Stimulated activated CD8-positive, alpha-beta memory T cell treated with anti-CD3 and anti-CD28 coated beads, Interleukin-12 subunit alpha, Interleukin-12 subunit beta, amount 100 ng/mL, for 4 hours (primary cell): ENCODE measurements around the gene PTPDC1.
"Not testable (repeated sequence)": the region's sequence is repeated elsewhere in the genome, so short reads cannot be mapped to it uniquely, and the experiment has no call there.

Experiments used
- DNase-seq: peaks from one replicate; pipeline ENCODE4 v3.0.0-alpha.2; 2020; ENCODE audit warnings: low read depth

PTPDC1 gene

DNA sequence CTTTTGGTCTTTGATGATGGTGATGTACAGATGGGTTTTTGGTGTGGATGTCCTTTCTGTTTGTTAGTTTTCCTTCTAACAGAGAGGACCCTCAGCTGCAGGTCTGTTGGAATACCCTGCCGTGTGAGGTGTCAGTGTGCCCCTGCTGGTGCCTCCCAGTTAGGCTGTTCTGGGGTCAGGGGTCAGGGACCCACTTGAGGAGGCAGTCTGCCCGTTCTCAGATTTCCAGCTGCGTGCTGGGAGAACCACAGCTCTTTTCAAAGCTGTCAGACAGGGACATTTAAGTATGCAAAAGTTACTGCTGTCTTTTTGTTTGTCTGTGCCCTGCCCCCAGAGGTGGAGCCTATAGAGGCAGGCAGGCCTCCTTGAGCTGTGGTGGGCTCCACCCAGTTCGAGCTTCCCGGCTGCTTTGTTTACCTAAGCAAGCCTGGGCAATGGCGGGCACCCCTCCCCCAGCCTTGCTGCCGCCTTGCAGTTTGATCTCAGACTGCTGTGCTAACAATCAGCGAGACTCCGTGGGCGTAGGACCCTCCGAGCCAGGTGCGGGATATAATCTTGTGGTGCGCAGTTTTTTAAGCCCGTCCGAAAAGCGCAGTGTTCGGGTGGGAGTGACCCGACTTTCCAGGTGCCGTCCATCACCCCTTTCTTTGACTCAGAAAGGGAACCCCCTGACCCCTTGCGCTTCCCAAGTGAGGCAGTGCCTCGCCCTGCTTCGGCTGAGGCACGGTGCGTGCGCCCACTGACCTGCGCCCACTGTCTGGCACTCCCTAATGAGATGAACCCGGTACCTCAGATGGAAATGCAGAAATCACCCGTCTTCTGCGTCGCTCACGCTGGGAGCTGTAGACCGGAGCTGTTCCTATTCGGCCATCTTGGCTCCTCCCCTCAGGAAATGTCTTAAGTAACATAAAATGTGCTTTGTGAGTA lies 10.2 kb downstream of the PTPDC1 start:
- DNase-seq = not testable (repeated sequence)

DNA sequence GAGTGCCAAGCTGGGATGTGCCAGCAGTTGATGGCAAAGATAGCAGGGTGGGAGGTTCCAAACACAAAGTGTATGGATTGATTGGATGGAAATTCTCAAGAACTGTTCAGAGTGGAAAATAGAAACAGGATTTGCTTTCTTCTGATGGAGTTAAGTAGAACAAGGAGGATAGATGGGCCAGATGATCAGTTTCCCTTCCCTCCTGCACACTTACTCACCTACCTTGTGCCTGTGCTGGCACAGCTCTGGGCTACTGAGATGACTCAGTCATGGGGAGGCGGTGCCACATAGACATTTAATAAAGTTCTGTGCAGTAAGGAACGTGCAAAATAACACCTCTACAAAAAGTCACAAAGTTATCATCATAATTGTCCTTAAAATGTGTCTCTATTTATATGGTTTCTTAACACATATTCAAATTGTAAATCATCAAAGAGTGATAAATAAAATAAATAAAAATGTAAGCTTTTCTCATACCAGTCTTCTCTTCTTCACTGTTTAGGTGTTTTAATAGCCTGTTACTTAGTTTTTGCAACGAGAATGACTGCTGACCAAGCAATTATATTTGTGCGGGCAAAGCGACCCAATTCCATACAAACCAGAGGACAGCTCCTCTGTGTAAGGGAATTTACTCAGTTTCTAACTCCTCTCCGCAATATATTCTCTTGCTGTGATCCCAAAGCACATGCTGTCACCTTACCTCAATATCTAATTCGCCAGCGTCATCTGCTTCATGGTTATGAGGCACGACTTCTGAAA lies 12.7 kb downstream of the PTPDC1 start:
- DNase-seq = no peak

DNA sequence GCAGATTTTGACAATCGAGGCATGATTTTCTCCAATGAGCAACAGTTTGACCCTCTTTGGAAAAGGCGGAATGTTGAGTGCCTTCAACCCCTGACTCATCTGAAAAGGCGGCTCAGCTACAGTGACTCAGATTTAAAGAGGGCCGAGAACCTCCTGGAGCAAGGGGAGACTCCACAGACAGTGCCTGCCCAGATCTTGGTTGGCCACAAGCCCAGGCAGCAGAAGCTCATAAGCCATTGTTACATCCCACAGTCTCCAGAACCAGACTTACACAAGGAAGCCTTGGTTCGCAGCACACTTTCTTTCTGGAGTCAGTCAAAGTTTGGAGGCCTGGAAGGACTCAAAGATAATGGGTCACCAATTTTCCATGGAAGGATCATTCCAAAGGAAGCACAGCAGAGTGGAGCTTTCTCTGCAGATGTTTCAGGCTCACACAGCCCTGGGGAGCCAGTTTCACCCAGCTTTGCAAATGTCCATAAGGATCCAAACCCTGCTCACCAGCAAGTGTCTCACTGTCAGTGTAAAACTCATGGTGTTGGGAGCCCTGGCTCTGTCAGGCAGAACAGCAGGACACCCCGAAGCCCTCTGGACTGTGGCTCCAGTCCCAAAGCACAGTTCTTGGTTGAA lies 13.6 kb downstream of the PTPDC1 start:
- no peak for DNase-seq

DNA sequence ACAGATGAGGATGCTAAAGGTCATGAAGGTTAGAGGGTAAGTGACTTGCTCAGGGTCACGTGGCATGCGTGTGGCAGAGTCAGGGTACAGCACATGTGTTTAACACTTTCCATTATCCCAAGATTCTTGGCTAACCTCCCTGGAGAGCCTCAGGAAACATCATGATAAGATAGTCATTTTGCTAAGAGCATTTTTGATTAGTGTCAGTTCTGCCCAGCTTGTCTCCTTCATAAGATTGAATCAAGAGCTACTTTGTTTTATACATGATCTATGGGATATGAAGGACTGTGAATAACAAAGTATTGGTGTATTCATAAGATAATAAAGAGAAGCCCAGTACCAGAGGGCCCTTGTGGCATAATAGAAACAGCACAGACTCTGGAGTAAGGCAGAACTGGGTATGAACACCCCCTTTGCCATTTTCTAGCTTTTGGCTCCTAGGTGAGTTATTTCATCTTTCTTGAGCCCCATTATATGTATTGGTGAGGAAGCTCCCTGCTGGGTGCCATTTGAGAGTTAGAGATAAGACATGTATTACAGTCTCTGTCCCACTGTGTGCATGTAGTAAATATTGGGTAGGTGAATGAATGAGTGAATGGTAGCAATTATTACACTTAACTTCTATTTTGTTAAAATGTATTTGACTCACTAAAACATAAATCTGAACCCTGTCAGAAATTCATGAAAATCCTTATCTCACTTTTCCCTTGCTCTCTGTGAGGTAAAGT lies 16.1 kb downstream of the PTPDC1 start:
- no peak for DNase-seq

DNA sequence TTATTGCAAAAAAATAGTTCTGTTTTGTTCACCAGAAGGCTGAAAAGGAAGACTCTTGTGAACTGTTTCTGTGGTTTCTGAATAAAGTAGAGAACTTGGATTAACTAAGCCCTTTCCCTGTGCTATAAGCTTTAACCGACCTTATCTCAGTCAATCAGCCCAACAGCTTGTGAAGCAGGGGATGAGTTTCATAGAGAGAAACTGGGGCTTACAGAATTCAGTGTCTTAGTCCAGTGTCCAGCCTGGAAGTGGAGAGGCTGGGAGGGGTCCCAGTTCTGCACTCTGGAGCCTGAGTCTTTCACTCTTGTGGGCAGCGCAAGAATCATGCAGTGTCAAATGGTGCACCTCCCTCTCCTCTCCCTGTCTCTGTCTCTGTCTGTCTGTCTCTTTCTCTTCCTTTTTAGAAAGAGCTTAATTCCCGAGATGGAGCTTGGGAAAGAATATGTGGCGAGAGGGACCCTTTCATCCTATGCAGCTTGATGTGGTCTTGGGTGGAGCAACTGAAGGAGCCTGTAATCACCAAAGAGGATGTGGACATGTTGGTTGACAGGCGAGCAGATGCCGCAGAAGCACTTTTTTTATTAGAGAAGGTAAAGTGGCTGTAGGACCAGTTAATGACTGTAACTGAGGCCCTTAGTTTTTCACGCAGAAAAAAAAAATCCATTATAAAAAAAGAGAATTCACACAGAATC lies 17.0 kb downstream of the PTPDC1 start:
- no peak for DNase-seq

DNA sequence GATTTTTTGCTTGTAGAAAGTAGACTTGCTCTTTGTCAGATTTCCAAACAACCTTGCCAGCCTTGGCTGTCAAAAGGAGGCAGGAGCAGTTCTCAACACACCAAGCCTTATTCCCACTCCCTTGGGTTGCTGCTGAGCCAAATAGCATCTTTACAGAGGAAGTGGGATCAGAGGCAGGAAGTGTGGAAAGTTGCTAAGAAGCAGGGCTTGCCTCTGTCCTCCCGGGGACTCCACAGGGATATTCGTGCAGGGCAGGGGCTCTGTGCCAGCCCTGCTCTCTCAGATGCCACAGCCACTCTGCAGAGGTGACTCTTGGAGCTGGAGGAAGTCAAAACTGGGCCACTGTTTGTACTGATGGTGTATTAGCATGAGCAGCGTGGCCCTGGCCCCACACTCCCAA lies 24.3 kb downstream of the PTPDC1 start:
- DNase-seq = no peak

DNA sequence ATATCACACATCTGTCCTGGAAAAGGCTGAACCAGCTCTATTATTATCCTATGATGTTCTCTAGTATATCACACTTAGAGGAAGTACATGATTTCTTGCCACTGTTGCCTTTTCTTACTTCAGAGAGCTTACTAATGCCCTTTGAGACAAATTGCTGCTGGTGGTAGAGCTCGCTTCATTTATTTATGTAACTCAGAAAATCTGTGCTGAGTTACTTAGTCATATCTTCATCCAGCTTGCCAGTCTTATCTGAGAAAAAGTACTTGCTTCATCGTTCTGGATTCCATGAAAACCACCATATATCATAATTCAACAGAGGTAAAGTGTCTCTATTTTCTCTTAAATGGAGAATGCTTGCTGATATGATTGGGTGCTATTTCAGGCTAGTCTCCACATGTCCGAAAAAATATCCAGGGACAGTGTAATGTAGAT lies 26.6 kb downstream of the PTPDC1 start:
- no peak for DNase-seq

DNA sequence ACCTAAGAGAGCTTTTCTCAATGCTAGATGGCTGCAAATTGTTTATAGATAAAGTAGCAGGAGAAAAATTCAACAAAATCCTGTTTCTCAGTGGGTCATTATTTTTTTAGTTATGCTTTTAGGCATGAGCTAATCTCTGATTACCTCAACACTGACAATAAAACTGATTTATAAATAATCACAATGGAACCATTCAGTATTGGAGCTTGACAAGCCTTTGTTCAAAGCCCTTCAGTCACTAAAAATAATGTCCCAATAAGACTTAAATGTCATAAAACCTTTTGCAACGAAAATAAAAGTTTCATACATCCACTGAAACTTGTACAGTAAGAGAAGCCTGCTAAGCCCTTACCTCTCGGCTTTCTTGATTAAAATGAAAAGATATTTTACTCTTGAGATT lies 27.2 kb downstream of the PTPDC1 start:
- DNase-seq = no peak

DNA sequence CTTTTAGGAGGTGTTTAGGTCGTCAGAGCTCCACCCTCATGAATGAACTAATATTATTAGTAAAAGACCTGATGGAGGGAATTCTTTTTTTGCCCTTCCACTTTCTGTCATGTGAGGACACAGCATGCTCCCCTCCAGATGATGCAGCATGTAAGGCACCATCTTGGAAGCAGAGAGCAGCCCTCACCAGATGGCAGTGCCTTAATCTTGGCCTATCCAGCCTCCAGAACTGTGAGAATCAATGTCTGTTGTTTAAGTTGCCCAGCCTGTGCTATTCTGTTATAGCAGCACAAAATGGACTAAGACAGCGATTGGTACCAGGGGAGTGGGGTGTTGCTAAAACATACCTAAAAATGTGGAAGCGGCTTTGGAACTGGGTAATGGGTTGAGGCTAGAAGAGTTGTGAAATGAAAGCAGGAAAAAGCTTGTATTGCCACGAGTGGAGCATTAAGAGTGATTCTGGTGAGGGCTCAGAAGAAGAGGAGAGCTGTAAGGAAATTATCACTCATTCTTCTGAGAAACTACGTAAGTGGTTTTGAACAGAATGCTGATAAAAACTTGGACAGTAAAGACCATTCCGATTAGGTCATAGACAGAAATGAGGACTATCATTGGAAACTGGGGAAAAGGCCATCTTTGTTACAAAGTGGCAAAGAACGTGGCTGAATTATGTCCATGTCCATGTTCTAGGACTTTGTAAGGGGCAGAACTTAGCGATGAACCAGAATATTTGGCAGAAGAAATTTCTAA lies 28.6 kb downstream of the PTPDC1 start:
- DNase-seq = no peak

DNA sequence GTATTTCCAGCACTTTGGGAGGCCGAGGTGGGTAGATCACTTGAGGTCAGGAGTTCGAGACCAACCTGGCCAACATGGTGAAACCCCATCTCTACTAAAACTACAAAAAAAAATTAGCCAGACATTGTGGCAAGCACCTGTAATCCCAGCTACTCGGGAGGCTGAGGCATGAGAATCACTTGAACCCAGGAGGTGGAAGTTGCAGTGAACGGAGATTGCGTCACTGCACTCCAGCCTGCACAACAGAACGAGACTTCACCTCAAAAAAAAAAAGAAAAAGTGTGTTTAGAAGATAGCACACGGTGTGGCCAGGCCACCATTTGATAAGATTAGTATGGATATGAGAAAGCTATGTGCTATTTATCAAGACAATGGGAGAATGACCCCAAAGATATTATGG lies 35.8 kb downstream of the PTPDC1 start:
- not testable (repeated sequence) for DNase-seq

DNA sequence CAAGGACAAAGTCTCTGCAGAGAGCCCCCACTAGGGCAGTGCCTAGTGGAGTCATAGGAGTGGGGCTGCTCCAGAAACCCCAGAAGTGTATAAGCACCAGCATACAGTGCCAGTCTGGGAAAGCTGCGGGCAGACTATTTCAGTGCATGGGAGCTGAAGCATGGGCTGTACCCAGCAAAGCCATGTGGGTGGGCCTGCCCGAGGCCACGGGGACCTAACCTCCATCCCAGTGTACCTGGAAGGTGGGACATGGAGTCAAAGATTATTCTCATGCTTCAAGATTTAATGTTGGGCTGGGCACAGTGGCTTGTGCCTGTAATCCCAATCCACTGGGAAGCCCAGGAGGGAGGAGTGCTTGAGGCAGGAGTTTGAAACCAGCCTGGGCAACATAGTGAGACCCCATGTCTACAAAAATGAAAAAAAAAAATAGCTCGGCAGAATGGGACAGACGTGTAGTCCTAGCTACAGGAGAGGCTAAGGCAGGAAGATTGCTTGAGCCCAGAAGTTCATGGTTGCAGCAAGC lies 36.7 kb downstream of the PTPDC1 start:
- no peak for DNase-seq

DNA sequence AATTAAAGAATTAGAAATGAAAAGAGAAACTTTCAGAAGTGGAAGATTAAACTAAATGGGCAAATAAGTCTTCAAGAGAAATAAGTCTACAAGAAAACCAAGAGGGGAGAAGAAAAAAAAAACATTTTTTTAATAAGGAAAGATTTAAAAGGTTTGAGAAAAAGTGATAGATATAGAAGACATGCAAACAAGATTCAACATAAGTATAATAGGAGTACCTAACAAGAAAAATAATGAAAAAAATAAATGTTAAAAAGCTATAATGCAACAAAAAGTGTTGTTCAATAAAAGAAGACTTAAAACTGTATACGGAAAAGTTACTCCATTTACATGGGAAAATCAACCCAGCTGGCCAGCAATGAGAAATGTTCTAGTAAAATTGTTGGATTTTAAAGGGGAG lies 42.6 kb downstream of the PTPDC1 start:
- no peak for DNase-seq

DNA sequence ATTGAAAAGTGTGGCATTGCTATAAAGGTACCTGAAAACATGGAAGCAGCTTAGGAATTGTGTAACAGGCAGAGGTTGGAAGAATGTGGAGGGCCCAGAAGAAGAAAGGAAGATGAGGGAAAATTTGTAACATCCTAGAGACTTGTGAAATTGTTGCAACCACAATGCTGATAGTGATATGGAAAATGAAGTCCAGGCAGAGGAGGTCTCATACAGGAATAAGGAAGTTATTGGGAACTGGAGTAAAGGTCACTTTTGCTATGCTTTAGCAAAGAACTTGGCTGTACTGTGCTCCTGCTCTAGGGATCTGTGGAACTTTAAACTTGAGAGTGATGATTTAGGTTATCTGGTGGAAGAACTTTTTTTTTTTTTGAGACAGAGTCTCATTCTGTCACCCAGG lies 43.5 kb downstream of the PTPDC1 start:
- DNase-seq = no peak

DNA sequence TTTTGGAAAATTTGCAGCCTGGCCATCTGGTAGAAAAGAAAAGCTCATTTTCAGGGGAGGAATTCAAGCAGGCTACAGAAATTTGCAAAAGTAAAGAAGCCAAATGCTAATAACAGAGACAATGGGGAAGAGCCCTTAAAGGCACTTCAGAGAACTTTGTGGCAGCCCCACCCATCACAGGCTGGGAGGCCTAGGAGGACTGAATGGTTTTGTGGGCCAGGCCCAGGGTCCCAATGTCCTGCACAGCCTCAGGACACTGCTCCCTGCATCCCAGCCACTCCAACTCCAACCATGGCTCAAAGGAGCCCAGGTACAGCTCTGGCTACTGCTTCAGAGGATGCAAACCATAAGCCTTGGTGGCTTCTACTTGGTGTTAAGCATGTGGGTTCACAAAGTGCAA lies 44.3 kb downstream of the PTPDC1 start:
- DNase-seq = no peak

DNA sequence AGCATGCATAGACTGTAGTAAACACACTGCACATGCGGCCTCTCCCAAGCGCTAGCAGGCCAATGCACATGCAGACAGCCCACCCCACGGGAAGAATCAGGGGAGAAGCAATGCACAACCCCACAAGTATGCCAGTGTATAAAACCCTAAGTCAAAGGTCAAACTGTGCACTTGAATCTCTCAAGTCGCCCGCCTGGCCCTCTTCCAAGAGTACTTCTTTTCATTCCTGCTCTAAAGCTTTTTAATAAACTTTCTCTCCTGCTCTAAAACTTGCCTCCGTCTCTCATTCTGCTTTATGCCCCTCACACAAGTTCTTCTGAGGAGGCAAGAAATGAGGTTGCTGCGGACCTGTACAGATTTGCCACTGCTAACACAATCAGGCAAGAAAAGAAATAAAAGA lies 50.4 kb downstream of the PTPDC1 start:
- DNase-seq = no peak

DNA sequence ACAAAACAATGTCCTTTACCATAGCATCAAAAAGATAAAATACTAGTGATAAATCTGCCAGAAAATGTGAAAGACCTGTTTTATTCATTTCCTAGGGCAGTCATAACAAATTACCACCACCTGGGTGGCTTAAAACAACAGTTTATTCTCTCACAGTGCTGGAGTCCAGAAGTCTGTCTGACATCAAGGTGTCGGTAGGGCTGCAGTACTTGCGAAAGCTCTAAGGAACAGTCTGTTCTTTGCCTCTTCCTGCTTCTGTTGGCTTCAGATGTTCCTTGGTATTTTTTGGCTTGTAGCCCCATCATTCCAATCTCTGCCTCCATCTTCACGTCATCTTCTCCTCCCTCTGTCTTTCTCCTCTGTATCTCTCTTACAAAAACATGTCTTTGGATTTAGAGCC lies 51.0 kb downstream of the PTPDC1 start:
- DNase-seq = no peak

DNA sequence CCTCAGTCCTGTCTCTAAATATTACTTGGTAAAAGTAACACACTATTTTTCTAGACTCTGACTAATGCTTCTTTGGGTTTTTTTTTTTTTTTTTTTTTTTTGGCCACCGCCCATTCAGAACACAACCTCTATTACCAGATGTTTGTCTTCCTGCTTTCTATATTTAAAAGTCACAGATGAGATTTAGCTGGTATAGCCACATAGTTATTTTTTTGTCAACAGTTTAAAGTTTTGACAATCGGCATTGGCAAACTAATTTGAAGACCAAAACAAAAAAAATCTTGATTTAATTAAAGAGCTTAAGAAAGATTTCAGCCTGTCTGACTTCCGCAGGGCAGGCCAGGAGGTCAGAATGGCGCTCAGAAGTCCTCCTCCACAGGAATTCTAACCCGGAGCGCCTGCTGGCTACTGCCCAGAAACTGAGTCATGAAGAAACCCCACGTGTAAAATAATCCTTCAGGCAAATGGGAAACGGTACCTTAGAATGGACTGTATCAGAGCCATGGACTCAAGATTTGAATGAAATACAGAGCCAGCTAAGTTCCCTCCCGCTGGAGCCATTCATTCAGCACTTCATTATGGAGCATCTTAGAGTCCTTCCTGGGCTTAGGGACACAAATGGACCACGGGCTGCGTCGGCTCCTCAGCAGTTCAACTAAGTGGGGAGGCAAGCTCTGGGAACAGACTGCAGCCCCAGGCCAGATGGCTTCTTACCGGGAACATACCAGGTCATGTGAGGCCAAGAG lies 55.6 kb downstream of the PTPDC1 start:
- DNase-seq = no peak

DNA sequence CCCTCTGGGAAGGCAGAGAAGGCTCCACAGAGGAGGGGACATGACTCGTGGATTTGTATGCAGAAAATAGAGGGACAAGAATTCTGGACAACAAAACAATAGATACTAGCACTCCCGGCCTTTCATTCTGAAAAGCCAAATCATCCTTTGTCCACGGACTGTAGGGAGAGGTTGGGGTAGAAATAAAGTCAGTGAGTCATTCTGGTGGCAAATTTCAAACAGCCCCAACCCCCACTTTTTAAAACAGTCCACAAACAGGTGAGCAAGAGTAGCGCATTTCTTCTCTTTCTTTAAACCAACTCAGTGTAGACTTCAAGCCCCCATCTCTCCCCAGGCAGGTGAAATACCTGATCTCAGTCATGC lies 56.1 kb downstream of the PTPDC1 start:
- DNase-seq = no peak

DNA sequence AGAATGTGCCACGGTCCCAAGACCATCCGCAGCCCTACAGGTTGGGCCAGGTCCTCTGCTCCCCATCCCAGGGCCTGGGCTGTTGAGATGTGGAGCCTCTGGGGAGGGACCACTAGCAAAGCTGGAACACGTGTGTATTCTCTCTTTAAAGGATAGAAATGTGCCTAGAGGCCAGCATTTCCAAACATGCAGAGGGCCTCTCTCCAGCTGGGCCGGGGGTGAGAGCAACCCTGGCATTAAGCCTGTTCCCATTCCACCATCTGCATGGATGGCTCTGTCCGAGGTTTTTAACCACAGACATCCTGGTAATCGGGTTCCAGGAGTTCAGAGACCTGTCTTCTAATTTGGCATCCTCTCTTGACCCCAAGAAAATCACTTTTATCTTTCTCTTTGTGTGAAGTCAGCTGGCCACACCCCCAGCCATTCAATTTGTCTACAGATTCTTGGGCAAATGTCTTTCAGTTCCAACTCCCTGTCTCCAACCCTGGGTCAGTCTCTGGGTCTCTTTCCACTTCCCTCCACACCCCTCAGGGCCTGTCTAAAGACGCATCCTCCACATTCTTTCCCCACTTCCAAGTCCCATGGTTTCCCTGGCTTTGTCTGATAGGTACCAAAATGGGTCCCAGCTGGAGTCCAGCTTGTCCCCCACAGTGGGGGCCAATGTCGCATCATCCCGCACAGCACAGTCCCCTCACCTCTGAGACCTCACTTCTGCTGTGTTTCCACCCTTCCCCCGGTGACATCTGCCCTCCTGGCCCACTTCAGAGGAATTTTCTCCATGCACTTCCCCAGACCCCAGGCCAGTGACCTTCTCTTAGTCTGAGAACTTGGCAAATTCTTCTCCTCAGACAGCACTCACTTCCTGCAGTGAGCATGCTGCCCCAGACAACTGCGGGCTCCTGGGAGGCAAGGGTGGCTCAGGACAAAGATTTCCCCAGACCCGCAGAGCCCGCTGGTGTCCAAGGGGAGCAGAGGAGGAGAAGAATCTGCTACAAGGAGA lies 56.8 kb downstream of the PTPDC1 start:
- no peak for DNase-seq
